SK-N-SH (cell line): Measurements from ENCODE around the gene SLC27A2. TPM values are rescaled to one million over a fixed set of nuclear protein-coding genes. Genes with fewer than 3 reads are reported as not detected.

Source experiments
- CTCF ChIA-PET: fragments of 300-600, 350-600 bp; formaldehyde crosslinking; extraction: SDS; loops from one replicate; lab custom pipeline; 2021; lab: Yijun Ruan, JAX
- POLR2A ChIA-PET: fragments of 350-600 bp; sonication (Branson Sonifier 250); formaldehyde crosslinking; extraction: SDS; loops from one replicate; lab custom pipeline; 2020; ENCODE audit warnings: antibody characterized with exemption, inconsistent platforms; lab: Yijun Ruan, JAX
- DNase-seq: peaks from one replicate; pipeline ENCODE4 v3.0.0; 2012
- H2AFZ ChIP-seq: fragments of 200-600 bp; sonication (generic); 2 replicates; pipeline ENCODE4 v1.8.1; 2016; ENCODE audit warnings: antibody characterized with exemption, mild to moderate bottlenecking, low read depth
- H3F3A ChIP-seq: fragments of 200-600 bp; sonication (generic); replicated peaks from 2 replicates; pipeline ENCODE3; 2016; ENCODE audit warnings: antibody characterized with exemption, mild to moderate bottlenecking; ENCODE audit not compliant: insufficient read depth
- H3K27ac ChIP-seq, 2 experiments: fragments of 200-500 bp in 1 of 2; fragments of 200-600 bp in 1 of 2; sonication (Bioruptor generic) in 1 of 2; sonication (generic), shearing (Covaris generic) in 1 of 2; 2 replicates each; pipeline versions ENCODE4 v1.5.1 to v1.6.1; 2014 to 2016; ENCODE audit warnings: low read depth in 2 of 2, inconsistent platforms in 1 of 2, low read length in 1 of 2, mild to moderate bottlenecking in 1 of 2, mixed read lengths in 1 of 2
- H3K27me3 ChIP-seq: fragments of 200-600 bp; sonication (generic), shearing (Covaris generic); 2 replicates; pipeline ENCODE4 v1.6.1; 2016; ENCODE audit warnings: mixed run types; ENCODE audit not compliant: insufficient read depth
- H3K36me3 ChIP-seq, 2 experiments: fragments of 200-500 bp in 1 of 2; fragments of 200-600 bp in 1 of 2; sonication (Bioruptor generic) in 1 of 2; sonication (generic) in 1 of 2; replicated peaks in 1 of 2; 2 replicates each; pipeline versions ENCODE3 to v1.5.1; 2014 to 2016; ENCODE audit warnings: low read length in 1 of 2, mild to moderate bottlenecking in 1 of 2; ENCODE audit not compliant: insufficient read depth in 2 of 2, control insufficient read depth in 1 of 2
- H3K4me1 ChIP-seq, 2 experiments: fragments of 200-500 bp in 1 of 2; fragments of 200-600 bp in 1 of 2; sonication (Bioruptor generic) in 1 of 2; sonication (generic), shearing (Covaris generic) in 1 of 2; 2 replicates each; pipeline versions ENCODE4 v1.5.1 to v1.6.1; 2014 to 2016; ENCODE audit warnings: low read depth in 1 of 2, low read length in 1 of 2, mixed run types in 1 of 2; ENCODE audit not compliant: insufficient read depth in 2 of 2, control insufficient read depth in 1 of 2
- H3K4me2 ChIP-seq: fragments of 200-600 bp; sonication (generic), shearing (Covaris generic); 2 replicates; pipeline ENCODE4 v1.6.1; 2017; ENCODE audit warnings: mixed run types
- H3K4me3 ChIP-seq, 2 experiments: fragments of 200-500 bp in 1 of 2; fragments of 200-600 bp in 1 of 2; sonication (Bioruptor generic) in 1 of 2; sonication (generic), shearing (Covaris generic) in 1 of 2; 2 replicates each; pipeline versions ENCODE4 v1.5.1 to v1.8.1; 2014 to 2016; ENCODE audit warnings: low read depth in 2 of 2, inconsistent platforms in 1 of 2, low read length in 1 of 2, mild to moderate bottlenecking in 1 of 2, mixed read lengths in 1 of 2, moderate library complexity in 1 of 2
- H3K79me2 ChIP-seq: fragments of 200-600 bp; sonication (generic); 2 replicates; pipeline ENCODE4 v1.8.1; 2017; ENCODE audit warnings: mild to moderate bottlenecking; ENCODE audit not compliant: insufficient read depth
- H3K9ac ChIP-seq: fragments of 200-600 bp; sonication (generic); 2 replicates; pipeline ENCODE4 v1.6.1; 2017; ENCODE audit warnings: mixed run types
- H3K9me2 ChIP-seq: fragments of 200-600 bp; sonication (generic); 2 replicates; pipeline ENCODE4 v1.6.1; 2017; ENCODE audit warnings: mixed run types
- H3K9me3 ChIP-seq: fragments of 200-600 bp; sonication (generic); 2 replicates; pipeline ENCODE4 v1.6.1; 2017; ENCODE audit warnings: mixed run types, mild to moderate bottlenecking, moderate library complexity
- H4K20me1 ChIP-seq: fragments of 200-600 bp; sonication (generic); 2 replicates; pipeline ENCODE4 v1.6.1; 2017; ENCODE audit warnings: mild to moderate bottlenecking, mixed run types; ENCODE audit not compliant: insufficient read depth
- CHD2 ChIP-seq: fragments of 150-350 bp; IDR thresholded peaks from 2 replicates; pipeline ENCODE4 v1.6.1; 2018; ENCODE audit warnings: low read length; ENCODE audit not compliant: partially characterized antibody
- ELF1 ChIP-seq: IDR thresholded peaks from 2 replicates; pipeline ENCODE4 v1.4.0; 2012
- GABPA ChIP-seq: IDR thresholded peaks from 2 replicates; pipeline ENCODE4 v1.4.0; 2012; ENCODE audit warnings: low read depth, mild to moderate bottlenecking
- IRF3 ChIP-seq: fragments of 150-350 bp; IDR thresholded peaks from 2 replicates; pipeline ENCODE4 v1.6.1; 2016; ENCODE audit warnings: mild to moderate bottlenecking, low read depth, low read length
- JUND ChIP-seq: IDR thresholded peaks from 2 replicates; pipeline ENCODE4 v1.4.0; 2012
- MEF2A ChIP-seq: IDR thresholded peaks from 2 replicates; pipeline ENCODE4 v1.4.0; 2012; ENCODE audit warnings: low read depth, borderline replicate concordance
- MXI1 ChIP-seq: IDR thresholded peaks from 2 replicates; pipeline ENCODE4 v1.6.1; 2012; ENCODE audit warnings: mild to moderate bottlenecking, low read depth, low read length, improper control_type of control experiment
- NRF1 ChIP-seq: IDR thresholded peaks from 2 replicates; pipeline ENCODE4 v1.6.1; 2012; ENCODE audit warnings: low read depth, mild to moderate bottlenecking, low read length
- RAD21 ChIP-seq: IDR thresholded peaks from 2 replicates; pipeline ENCODE4 v1.6.1; 2012; ENCODE audit warnings: mild to moderate bottlenecking, low read length
- RCOR1 ChIP-seq: fragments of 150-350 bp; IDR thresholded peaks from 2 replicates; pipeline ENCODE4 v1.6.1; 2017; ENCODE audit warnings: antibody characterized with exemption, low read length
- RXRA ChIP-seq: IDR thresholded peaks from 2 replicates; pipeline ENCODE4 v1.4.0; 2012; ENCODE audit warnings: low read depth, mild to moderate bottlenecking, borderline replicate concordance
- SMC3 ChIP-seq: IDR thresholded peaks from 2 replicates; pipeline ENCODE4 v1.6.1; 2012; ENCODE audit warnings: low read depth, low read length, improper control_type of control experiment
- TAF1 ChIP-seq: IDR thresholded peaks from 2 replicates; pipeline ENCODE4 v1.6.1; 2012; ENCODE audit warnings: low read depth, mild to moderate bottlenecking, low read length, moderate library complexity, borderline replicate concordance
- TCF12 ChIP-seq: IDR thresholded peaks from 2 replicates; pipeline ENCODE4 v1.4.0; 2012
- TEAD4 ChIP-seq: IDR thresholded peaks from 2 replicates; pipeline ENCODE4 v1.4.0; 2012; ENCODE audit warnings: mild to moderate bottlenecking, borderline replicate concordance; ENCODE audit not compliant: insufficient read depth
- USF1 ChIP-seq: IDR thresholded peaks from 2 replicates; pipeline ENCODE4 v1.4.0; 2012; ENCODE audit warnings: low read depth, borderline replicate concordance
- ZBTB33 ChIP-seq: IDR thresholded peaks from 2 replicates; pipeline ENCODE4 v1.4.0; 2012; ENCODE audit warnings: low read depth, borderline replicate concordance
- WGBS: methylation state at CpG from one replicate; pipeline ENCODE4 v1.1.6; 2017; ENCODE audit warnings: low lambda C conversion rate; 5-methylcytosine and 5-hydroxymethylcytosine counted together
- polyA plus RNA-seq, 3 experiments: library from polyadenylated mRNA; depleted of rRNA; stranded (reverse); fragments of >200 nt; gene quantifications; 2 replicates each; pipeline ENCODE4 v1.2.3, GENCODE V29; 2012

The SLC27A2 gene
- polyA plus RNA-seq, 1 of the 3 experiments (the other 2 are of a cell fraction), result 0.49 TPM

GRCh38 chr15:50234764-50235163, 52.8 kb downstream of the SLC27A2 start:
- DNase-seq, result no peak
- no peaks in the 10 kb centered on the region for H4K20me1 ChIP-seq
- TF ChIP-seq GABPA, result no peak
- no peak for TF ChIP-seq TCF12
- TF ChIP-seq ELF1, result no peak
- no peaks in the 10 kb centered on the region for H3K36me3 ChIP-seq
- ChIA-PET POLR2A (no interaction called here), CTCF (no interaction called here)
- 72% methylated on average over 2 of the region's 2 CpGs for WGBS
- no peak overlapping the region for H3K27ac ChIP-seq
- H3K4me1 ChIP-seq, result no peaks in the 10 kb centered on the region
- no peaks in the 10 kb centered on the region for H3K79me2 ChIP-seq
- H3K27me3 ChIP-seq, result no peaks in the 10 kb centered on the region
- no peak overlapping the region for H2AFZ ChIP-seq
- H3K4me2 ChIP-seq, result no peak overlapping the region
- no peaks in the 10 kb centered on the region for H3F3A ChIP-seq
- H3K9ac ChIP-seq, result no peak overlapping the region
- H3K9me3 ChIP-seq, result no peaks in the 10 kb centered on the region
- H3K4me3 ChIP-seq, result no peak overlapping the region
- no peaks in the 10 kb centered on the region for H3K9me2 ChIP-seq

GRCh38 chr15:50235794-50236193, 53.8 kb downstream of the SLC27A2 start:
- Histone ChIP-seq H4K20me1 (no peaks in the 10 kb centered on the region), H3K27me3 (no peaks in the 10 kb centered on the region), H2AFZ (no peak overlapping the region), H3F3A (no peaks in the 10 kb centered on the region), H3K9me2 (no peaks in the 10 kb centered on the region), H3K4me2 (no peak overlapping the region), H3K27ac (no peak overlapping the region), H3K36me3 (no peaks in the 10 kb centered on the region), H3K4me1 (no peaks in the 10 kb centered on the region), H3K9me3 (no peaks in the 10 kb centered on the region), H3K4me3 (no peak overlapping the region), H3K9ac (no peak overlapping the region), H3K79me2 (no peaks in the 10 kb centered on the region)
- no peak for DNase-seq
- CTCF ChIA-PET, result no interaction called here
- POLR2A ChIA-PET, result no interaction called here
- TF ChIP-seq GABPA (no peak), JUND (no peak), IRF3 (no peak)
- 78% methylated on average over 1 of the region's 1 CpG for WGBS

GRCh38 chr15:50236433-50236832, 54.4 kb downstream of the SLC27A2 start:
- CTCF ChIA-PET, result no interaction called here
- H4K20me1 ChIP-seq, result no peaks in the 10 kb centered on the region
- H3K36me3 ChIP-seq, result no peaks in the 10 kb centered on the region
- no peaks in the 10 kb centered on the region for H3K9me3 ChIP-seq
- H3K79me2 ChIP-seq, result no peaks in the 10 kb centered on the region
- H3K27me3 ChIP-seq, result no peaks in the 10 kb centered on the region
- no peak overlapping the region for H3K4me2 ChIP-seq
- no peaks in the 10 kb centered on the region for H3K9me2 ChIP-seq
- no peak overlapping the region for H3K27ac ChIP-seq
- TF ChIP-seq MEF2A, result no peak
- no peak for TF ChIP-seq RCOR1
- TF ChIP-seq IRF3, result no peak
- TF ChIP-seq ELF1, result no peak
- no peak for TF ChIP-seq CHD2
- TF ChIP-seq TEAD4, result no peak
- TF ChIP-seq USF1, result no peak
- no peak for TF ChIP-seq SMC3
- TF ChIP-seq RXRA, result no peak
- TF ChIP-seq RAD21, result no peak
- no peak for TF ChIP-seq TCF12
- no peak for TF ChIP-seq ZBTB33
- no peak for TF ChIP-seq TAF1
- no peak for TF ChIP-seq NRF1
- no peak for TF ChIP-seq MXI1
- TF ChIP-seq, all 33 proteins: peak for 0
- H3K4me3 ChIP-seq, result no peak overlapping the region
- no peak overlapping the region for H2AFZ ChIP-seq
- H3K4me1 ChIP-seq, result no peaks in the 10 kb centered on the region
- 84% methylated on average over 7 of the region's 9 CpGs for WGBS
- H3K9ac ChIP-seq, result no peak overlapping the region
- no peaks in the 10 kb centered on the region for H3F3A ChIP-seq
- DNase-seq, result no peak
- POLR2A ChIA-PET, result no interaction called here
